K562 (cell line): ENCODE measurements around the gene MTMR3. TPM values are rescaled to one million over a fixed set of nuclear protein-coding genes. Genes with fewer than 3 reads are reported as not detected.

Experiments
- CC2D1A ChIP-seq: fragments of 450-650 bp; IDR thresholded peaks from 2 replicates; pipeline ENCODE4 v1.6.1; 2017; ENCODE audit warnings: mild to moderate bottlenecking
- E2F3 ChIP-seq: fragments of 250-450 bp; sonication (Bioruptor Pico); IDR thresholded peaks from 2 replicates; pipeline ENCODE4 v1.4.0; 2020; ENCODE audit warnings: mild to moderate bottlenecking
- PHB2 ChIP-seq: fragments of 450-650 bp; IDR thresholded peaks from 2 replicates; pipeline ENCODE4 v1.6.1; 2017; ENCODE audit warnings: low read depth
- ZZZ3 ChIP-seq: fragments of 450-650 bp; IDR thresholded peaks from 2 replicates; pipeline ENCODE4 v1.6.1; 2016; ENCODE audit warnings: antibody characterized with exemption, mild to moderate bottlenecking, moderate library complexity
- polyA plus RNA-seq, 8 experiments: library from polyadenylated mRNA; depleted of rRNA in 4 of 8; stranded (reverse) in 5 of 8; unstranded in 3 of 8; fragments of >200 nt; fragmentation: Nextera tagmentation in 2 of 8; fragmentation: Illumina TruSeq in 1 of 8; extraction: Ambion mirVana in 2 of 8; extraction: Trizol in 1 of 8; gene quantifications; 2 replicates each; pipeline versions ENCODE4 v1.2.1 to v1.2.3, GENCODE V29; 2011 to 2014; ENCODE audit warnings: inconsistent platforms in 1 of 8, missing spikeins in 1 of 8
- total RNA-seq, 7 experiments: library from RNA; depleted of rRNA in 6 of 7; stranded (reverse); fragments of >200 nt in 6 of 7; fragmentation: Illumina TruSeq in 2 of 7; extraction: Trizol in 2 of 7; gene quantifications; 2 replicates each; pipeline versions ENCODE4 v1.2.1 to v1.2.3, GENCODE V29; 2011 to 2021; ENCODE audit warnings: low replicate concordance in 1 of 7
- TF ChIP-seq, protein P1 (sequence below), 2 experiments: fragments of 450-650 bp; IDR thresholded peaks; 2 replicates each; pipeline ENCODE4 v1.6.1; 2016; ENCODE audit warnings: mild to moderate bottlenecking in 2 of 2, borderline replicate concordance in 1 of 2, low read depth in 1 of 2, moderate library complexity in 1 of 2

Gene MTMR3
- total and polyA plus RNA-seq, 9 of the 15 experiments (the other 6 are each of a cell fraction or from before 2014, with no cell fraction given): 1.6 to 13.7 (median 7.9) TPM

DNA sequence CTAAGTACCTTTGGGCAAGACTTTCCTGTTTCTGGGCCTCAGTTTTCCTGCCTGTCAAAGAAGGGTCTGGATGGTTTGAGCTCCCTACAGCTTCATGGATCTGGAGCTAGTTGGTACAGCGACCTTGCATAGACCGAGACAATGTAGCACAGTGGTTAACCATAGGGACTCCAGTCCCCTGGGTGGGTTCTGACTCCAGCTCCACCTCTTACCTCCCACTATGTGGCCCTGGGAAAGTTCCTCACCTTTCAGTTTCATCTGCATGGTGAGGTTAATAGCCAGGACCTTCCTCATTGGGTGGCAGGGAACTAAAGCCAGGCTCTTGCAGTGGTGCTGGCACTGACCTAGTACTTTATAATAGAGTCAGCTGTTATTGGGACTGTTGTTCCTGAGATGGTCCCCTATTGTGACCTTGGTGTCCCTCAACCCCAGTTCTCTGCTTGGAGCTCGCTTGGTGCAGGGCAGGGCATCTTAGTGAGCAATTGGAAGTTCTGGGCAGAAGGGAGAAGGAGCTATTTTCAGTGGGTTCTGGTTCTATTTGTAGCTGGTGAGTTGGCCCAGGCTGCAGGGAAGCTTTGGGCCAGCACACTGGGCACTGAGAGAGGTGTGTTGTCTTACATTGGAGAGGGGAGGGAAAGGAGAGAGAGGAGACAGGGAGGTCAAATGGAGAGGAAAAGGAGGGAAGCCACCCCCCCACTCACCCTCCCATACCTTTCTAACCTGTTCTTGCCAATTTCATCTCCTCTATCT, 10.7 kb upstream of the MTMR3 start (continued):
- TF ChIP-seq, protein P1, sequence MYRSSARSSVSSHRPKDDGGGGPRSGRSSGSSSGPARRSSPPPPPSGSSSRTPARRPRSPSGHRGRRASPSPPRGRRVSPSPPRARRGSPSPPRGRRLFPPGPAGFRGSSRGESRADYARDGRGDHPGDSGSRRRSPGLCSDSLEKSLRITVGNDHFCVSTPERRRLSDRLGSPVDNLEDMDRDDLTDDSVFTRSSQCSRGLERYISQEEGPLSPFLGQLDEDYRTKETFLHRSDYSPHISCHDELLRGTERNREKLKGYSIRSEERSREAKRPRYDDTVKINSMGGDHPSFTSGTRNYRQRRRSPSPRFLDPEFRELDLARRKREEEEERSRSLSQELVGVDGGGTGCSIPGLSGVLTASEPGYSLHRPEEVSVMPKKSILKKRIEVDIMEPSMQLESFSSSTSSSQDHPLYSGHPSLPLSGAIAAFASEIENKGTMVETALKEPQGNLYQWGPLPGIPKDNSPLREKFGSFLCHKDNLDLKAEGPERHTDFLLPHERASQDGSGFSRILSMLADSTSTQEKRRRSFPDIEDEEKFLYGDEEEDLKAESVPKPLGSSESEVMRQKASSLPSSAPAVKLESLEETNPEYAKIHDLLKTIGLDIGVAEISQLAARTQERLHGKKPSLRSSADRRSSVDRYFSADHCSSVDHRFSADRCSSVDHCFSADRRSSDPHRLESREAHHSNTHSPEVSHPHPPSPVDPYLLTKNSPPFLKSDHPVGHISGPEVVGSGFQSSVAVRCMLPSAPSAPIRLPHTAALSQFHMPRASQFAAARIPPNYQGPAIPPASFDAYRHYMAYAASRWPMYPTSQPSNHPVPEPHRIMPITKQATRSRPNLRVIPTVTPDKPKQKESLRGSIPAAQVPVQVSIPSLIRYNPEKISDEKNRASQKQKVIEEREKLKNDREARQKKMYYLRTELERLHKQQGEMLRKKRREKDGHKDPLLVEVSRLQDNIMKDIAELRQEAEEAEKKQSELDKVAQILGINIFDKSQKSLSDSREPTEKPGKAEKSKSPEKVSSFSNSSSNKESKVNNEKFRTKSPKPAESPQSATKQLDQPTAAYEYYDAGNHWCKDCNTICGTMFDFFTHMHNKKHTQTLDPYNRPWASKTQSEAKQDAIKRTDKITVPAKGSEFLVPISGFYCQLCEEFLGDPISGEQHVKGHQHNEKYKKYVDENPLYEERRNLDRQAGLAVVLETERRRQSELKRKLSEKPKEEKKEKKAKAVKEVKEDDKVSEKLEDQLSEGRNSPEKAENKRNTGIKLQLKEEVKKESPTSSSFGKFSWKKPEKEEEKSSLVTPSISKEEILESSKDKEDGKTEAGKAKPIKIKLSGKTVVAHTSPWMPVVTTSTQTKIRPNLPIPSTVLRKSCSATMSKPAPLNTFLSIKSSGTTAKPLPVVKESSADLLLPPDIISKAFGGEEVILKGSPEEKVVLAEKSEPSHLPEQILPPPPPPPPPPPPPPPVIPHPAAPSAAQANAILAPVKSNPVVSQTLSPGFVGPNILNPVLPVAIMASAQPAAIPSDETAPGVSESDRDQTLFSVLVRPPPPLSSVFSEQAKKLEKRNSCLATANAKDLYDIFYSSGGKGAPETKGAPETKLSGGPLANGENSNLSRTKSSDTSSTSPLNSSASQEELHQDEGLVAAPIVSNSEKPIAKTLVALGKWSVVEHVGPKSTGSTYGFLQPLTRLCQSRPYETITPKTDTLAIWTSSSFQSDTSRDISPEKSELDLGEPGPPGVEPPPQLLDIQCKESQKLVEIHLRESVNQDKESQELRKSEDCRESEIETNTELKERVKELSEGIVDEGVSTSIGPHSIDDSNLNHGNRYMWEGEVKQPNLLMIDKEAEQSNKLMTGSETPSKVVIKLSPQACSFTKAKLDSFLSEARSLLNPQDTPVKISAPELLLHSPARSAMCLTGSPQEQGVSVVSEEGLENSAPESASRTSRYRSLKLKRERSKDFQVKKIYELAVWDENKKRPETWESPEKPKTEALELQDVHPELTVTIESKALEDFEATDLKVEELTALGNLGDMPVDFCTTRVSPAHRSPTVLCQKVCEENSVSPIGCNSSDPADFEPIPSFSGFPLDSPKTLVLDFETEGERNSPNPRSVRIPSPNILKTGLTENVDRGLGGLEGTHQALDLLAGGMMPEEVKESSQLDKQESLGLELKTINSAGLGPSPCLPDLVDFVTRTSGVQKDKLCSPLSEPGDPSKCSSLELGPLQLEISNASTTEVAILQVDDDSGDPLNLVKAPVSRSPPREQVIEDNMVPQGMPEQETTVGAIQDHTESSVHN (IDR thresholded peaks at IDR 0.05; ENCODE audit: borderline replicate concordance in 1 of 2, low read depth in 1 of 2): no peak
- TF ChIP-seq CC2D1A (no peak), E2F3 (no peak), ZZZ3 (no peak), PHB2 (no peak)
